HCT116 (cell line): ENCODE measurements around the gene EPHA2. TPM values are rescaled to one million over a fixed set of nuclear protein-coding genes. Genes with fewer than 3 reads are reported as not detected.

ENCODE experiments used
- ATAC-seq: fragments of 200-7000 bp; cut with Tn5 transposase; 2 replicates; pipeline ENCODE4 v1.9.1; 2020; ENCODE audit warnings: mild to moderate bottlenecking, moderate library complexity
- BruUV-seq: library from RNA; stranded (reverse); fragments of 400-500 nt; replicated peaks from 2 replicates; lab custom pipeline; 2021; lab: Mats Ljungman, UMichigan
- CTCF ChIA-PET: fragments of 300-600 bp; sonication (Branson Sonifier 250); formaldehyde crosslinking; loops from one replicate; lab custom pipeline; 2021; ENCODE audit warnings: antibody characterized with exemption; lab: Charles Lee
- POLR2A ChIA-PET: fragments of 300-600, 350-600 bp; sonication (Branson Sonifier 250); formaldehyde crosslinking; loops from one replicate; lab custom pipeline; 2021; ENCODE audit warnings: antibody characterized with exemption; lab: Charles Lee
- RAD21 ChIA-PET, 2 experiments: fragments of 300-600 bp; sonication (Branson Sonifier 250); formaldehyde crosslinking; loops; one replicate each; lab custom pipeline; 2023; ENCODE audit warnings: low total read pairs in 2 of 2; ENCODE audit not compliant: uncharacterized antibody in 2 of 2, unreplicated experiment in 2 of 2, low non-redundant PET in 1 of 2; lab: Charles Lee
- DNase-seq: peaks from one replicate; pipeline ENCODE4 v3.0.0-alpha.2; 2010; ENCODE audit warnings: low read depth, low spot score
- H2AFZ ChIP-seq: fragments of 200-600 bp; shearing (Covaris generic), sonication (generic); 2 replicates; pipeline ENCODE4 v1.6.1; 2017; ENCODE audit warnings: low read depth, mixed run types, mixed read lengths, antibody characterized with exemption, low read length; ENCODE audit not compliant: poor library complexity, severe bottlenecking
- H3K27ac ChIP-seq: 2 replicates; pipeline ENCODE4 v1.5.1; 2012; ENCODE audit warnings: low read depth, low read length
- H3K27me3 ChIP-seq: fragments of 200-600 bp; sonication (generic); 2 replicates; pipeline ENCODE4 v1.6.1; 2016; ENCODE audit warnings: mixed run types, low read length, mixed read lengths; ENCODE audit not compliant: insufficient read depth
- H3K36me3 ChIP-seq, 2 experiments: fragments of 200-500 bp in 1 of 2; fragments of 200-600 bp in 1 of 2; sonication (Bioruptor generic) in 1 of 2; sonication (generic) in 1 of 2; 2 replicates each; pipeline versions ENCODE4 v1.5.1 to v1.6.1; 2014 to 2016; ENCODE audit warnings: low read length in 2 of 2, inconsistent platforms in 1 of 2, mixed read lengths in 1 of 2, mixed run types in 1 of 2; ENCODE audit not compliant: insufficient read depth in 2 of 2, control insufficient read depth in 1 of 2
- H3K4me1 ChIP-seq, 2 experiments: fragments of 200-600 bp in 1 of 2; sonication (generic) in 1 of 2; 2 replicates each; pipeline versions ENCODE4 v1.5.1 to v1.6.1; 2012 to 2017; ENCODE audit warnings: low read length in 2 of 2, inconsistent platforms in 1 of 2, mild to moderate bottlenecking in 1 of 2, mixed read lengths in 1 of 2, mixed run types in 1 of 2, moderate library complexity in 1 of 2; ENCODE audit not compliant: insufficient read depth in 2 of 2, control insufficient read depth in 1 of 2
- H3K4me2 ChIP-seq: fragments of 200-600 bp; sonication (generic); 2 replicates; pipeline ENCODE4 v1.6.1; 2017; ENCODE audit warnings: mixed run types, low read length, mixed read lengths
- H3K4me3 ChIP-seq, 2 experiments: fragments of 200-600 bp in 1 of 2; sonication (generic) in 1 of 2; replicated peaks in 1 of 2; 2 replicates each; pipeline ENCODE4 v1.5.1; 2011 to 2016; ENCODE audit warnings: low read length in 2 of 2, control low read depth in 1 of 2, low read depth in 1 of 2, mild to moderate bottlenecking in 1 of 2, mixed read lengths in 1 of 2, mixed run types in 1 of 2
- H3K79me2 ChIP-seq: fragments of 200-600 bp; sonication (generic); 2 replicates; pipeline ENCODE4 v1.6.1; 2017; ENCODE audit warnings: mild to moderate bottlenecking, mixed run types, low read length, moderate library complexity, mixed read lengths; ENCODE audit not compliant: insufficient read depth
- H3K9ac ChIP-seq: fragments of 200-600 bp; sonication (generic); 2 replicates; pipeline ENCODE4 v1.6.1; 2016; ENCODE audit warnings: low read length, mixed read lengths
- H3K9me2 ChIP-seq: fragments of 200-600 bp; sonication (generic), shearing (Covaris generic); 2 replicates; pipeline ENCODE4 v1.6.1; 2017; ENCODE audit warnings: mixed run types, mild to moderate bottlenecking, moderate library complexity; ENCODE audit not compliant: insufficient read depth
- H3K9me3 ChIP-seq, 2 experiments: fragments of 200-500 bp in 1 of 2; fragments of 200-600 bp in 1 of 2; sonication (Bioruptor generic) in 1 of 2; sonication (generic) in 1 of 2; 2 replicates each; pipeline ENCODE4 v1.6.1; 2014 to 2017; ENCODE audit warnings: low read length in 2 of 2, mixed read lengths in 2 of 2, inconsistent platforms in 1 of 2, low read depth in 1 of 2, mild to moderate bottlenecking in 1 of 2, mixed run types in 1 of 2, moderate library complexity in 1 of 2; ENCODE audit not compliant: control insufficient read depth in 1 of 2, insufficient read depth in 1 of 2
- H4K20me1 ChIP-seq: fragments of 200-600 bp; sonication (generic), shearing (Covaris generic); 2 replicates; pipeline ENCODE4 v1.6.1; 2017; ENCODE audit warnings: mixed run types, mild to moderate bottlenecking, moderate library complexity; ENCODE audit not compliant: insufficient read depth
- EGR1 ChIP-seq: IDR thresholded peaks from 2 replicates; pipeline ENCODE4 v1.6.1; 2012; ENCODE audit warnings: low read depth
- EZH2phosphoT487 ChIP-seq: fragments of 200-600 bp; IDR thresholded peaks from 2 replicates; pipeline ENCODE4 v1.6.1; 2018; ENCODE audit warnings: antibody characterized with exemption, borderline replicate concordance
- JUND ChIP-seq: IDR thresholded peaks from 2 replicates; pipeline ENCODE4 v1.6.1; 2012
- POLR2AphosphoS5 ChIP-seq: IDR thresholded peaks from 2 replicates; pipeline ENCODE4 v1.6.1; 2011; ENCODE audit warnings: mild to moderate bottlenecking, low read depth, low read length, moderate library complexity
- RAD21 ChIP-seq: IDR thresholded peaks from 2 replicates; pipeline ENCODE4 v1.6.1; 2012; ENCODE audit warnings: low read depth, mild to moderate bottlenecking
- TCF7L2 ChIP-seq: IDR thresholded peaks from 2 replicates; pipeline ENCODE4 v1.7.0; 2011; ENCODE audit warnings: borderline replicate concordance, inconsistent platforms; ENCODE audit not compliant: insufficient read depth, insufficient read length; ENCODE audit errors: extremely low read depth
- YY1 ChIP-seq: IDR thresholded peaks from 2 replicates; pipeline ENCODE4 v1.6.1; 2011; ENCODE audit warnings: low read length, low read depth, moderate library complexity, mild to moderate bottlenecking; ENCODE audit not compliant: insufficient replicate concordance; ENCODE audit errors: extremely low read depth
- ZNF274 ChIP-seq: fragments of 200-500 bp; sonication (Bioruptor generic); IDR thresholded peaks from 2 replicates; pipeline ENCODE4 v1.6.1; 2014; ENCODE audit warnings: mild to moderate bottlenecking, low read depth, low read length, inconsistent platforms
- intact Hi-C: fragments of 100-400 bp; cut with micrococcal nuclease; formaldehyde crosslinking; loops from 2 replicates; pipeline ENCODE4 v1.10.0; 2022
- total RNA-seq: library from RNA; stranded (reverse); gene quantifications from one replicate; pipeline ENCODE4 v1.2.1, GENCODE V29; 2021; ENCODE audit not compliant: unreplicated experiment
- TF ChIP-seq, protein P1 (sequence below): IDR thresholded peaks from 2 replicates; pipeline ENCODE4 v1.6.1; 2012
- TF ChIP-seq, protein P2 (sequence below): IDR thresholded peaks from 2 replicates; pipeline ENCODE4 v1.6.1; 2011; ENCODE audit warnings: mild to moderate bottlenecking, low read length, moderate library complexity; ENCODE audit not compliant: insufficient replicate concordance; ENCODE audit errors: extremely low read depth

Gene EPHA2
- total RNA-seq, 1 experiment from 2014 or later = 164 TPM

DNA sequence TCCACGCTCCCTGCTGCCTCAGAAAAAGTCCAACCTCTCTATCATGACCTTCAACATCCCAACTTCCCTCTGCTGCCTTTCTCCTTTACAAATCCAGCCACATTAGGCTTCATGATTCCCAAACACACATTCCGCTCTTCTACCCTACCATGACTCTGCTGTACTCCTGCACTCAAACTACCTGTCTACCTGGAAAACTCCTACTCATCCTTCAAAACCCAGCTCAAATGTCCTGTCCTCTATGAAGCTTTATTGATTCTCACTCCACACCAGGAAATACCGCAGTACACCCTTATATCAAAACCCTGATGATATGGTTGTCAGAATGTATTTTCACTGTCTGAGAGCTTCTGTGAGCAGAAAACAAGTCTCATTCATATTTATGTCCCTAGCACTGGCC lies 47.7 kb upstream of the EPHA2 start:
- RAD21 ChIA-PET = no interaction called here
- H3K4me2 ChIP-seq = no peak overlapping the region
- no peaks in the 10 kb centered on the region for H3K9me3 ChIP-seq
- intact Hi-C loops = no loop called here
- no TSS peak for BruUV-seq
- H3K4me1 ChIP-seq = peaks cover 14 to 28% of the 10 kb centered on the region in 2 experiments
- H3K9me2 ChIP-seq = no peaks in the 10 kb centered on the region
- ATAC-seq = no peak
- no peak overlapping the region for H3K27ac ChIP-seq
- DNase-seq = no peak
- H3K36me3 ChIP-seq = peaks cover 21 to 27% of the 10 kb centered on the region in 2 experiments; a peak in 3 of 4 replicates
- POLR2A ChIA-PET = no interaction called here
- no peaks in the 10 kb centered on the region for H3K27me3 ChIP-seq
- peaks cover 9% of the 10 kb centered on the region; the same call in 1 of the 2 replicates for H3K79me2 ChIP-seq
- no peak for TF ChIP-seq POLR2AphosphoS5
- TF ChIP-seq EZH2phosphoT487 = no peak
- TF ChIP-seq ZNF274 = no peak
- no peak for TF ChIP-seq RAD21
- no peaks in the 10 kb centered on the region for H4K20me1 ChIP-seq
- H3K4me3 ChIP-seq = no peak overlapping the region
- H3K9ac ChIP-seq = no peak overlapping the region
- CTCF ChIA-PET = interaction anchor here (1.2 kb wide), 1 partner anchor 125 kb away, joined by 3 read pairs; no protein-coding TSS in a partner anchor
- H2AFZ ChIP-seq = no peak overlapping the region

DNA sequence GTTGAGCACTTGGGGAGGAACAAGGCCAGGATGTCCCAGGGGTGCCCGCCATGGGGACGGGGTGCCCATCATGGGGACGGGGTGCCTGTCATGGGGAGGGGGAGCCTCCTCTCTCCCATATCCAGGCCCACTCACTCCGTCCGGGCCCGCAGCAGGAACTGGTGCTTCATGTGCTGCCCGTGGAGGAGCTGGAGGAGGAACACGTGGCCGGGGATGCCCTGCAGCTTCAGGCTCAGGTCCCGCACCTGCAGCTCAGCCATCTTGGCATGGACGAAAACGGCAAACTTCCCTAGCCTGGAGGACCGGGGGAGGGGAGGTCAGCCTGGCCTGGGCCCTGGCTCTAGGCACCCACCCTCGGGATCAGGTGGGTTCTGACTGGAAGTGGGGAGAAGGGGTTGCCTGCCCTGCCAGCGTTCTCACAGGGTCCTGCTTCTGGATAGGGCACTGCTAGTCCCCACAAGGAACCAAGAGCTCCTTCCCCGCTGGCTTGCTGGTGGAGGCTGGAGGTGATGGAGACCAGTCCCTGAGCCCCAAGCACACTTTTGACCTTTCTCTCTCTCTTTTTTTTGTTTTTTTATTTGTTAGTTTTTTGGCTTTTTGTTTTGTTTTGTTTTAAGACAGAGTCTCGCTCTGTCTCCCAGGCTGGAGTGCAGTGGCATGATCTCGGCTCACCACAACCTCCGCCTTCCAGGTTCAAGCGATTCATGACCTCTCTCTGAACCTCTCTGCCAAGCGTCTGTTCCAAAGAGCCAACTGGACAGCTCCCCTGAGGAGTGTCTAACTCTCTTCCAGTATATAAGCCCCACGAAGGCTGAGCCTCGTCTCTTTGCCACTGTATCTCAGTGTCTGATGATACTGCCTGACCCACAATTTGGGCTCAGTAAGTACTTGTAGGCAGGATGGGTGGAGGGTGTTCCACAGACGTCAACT lies 46.7 kb upstream of the EPHA2 start:
- Histone ChIP-seq H3K4me3 (no peak overlapping the region), H3K27ac (no peak overlapping the region), H3K9me2 (no peaks in the 10 kb centered on the region), H4K20me1 (no peaks in the 10 kb centered on the region), H3K27me3 (no peaks in the 10 kb centered on the region), H2AFZ (no peak overlapping the region)
- ATAC-seq = no peak
- POLR2A ChIA-PET = no interaction called here
- TF ChIP-seq JUND (no peak), RAD21 (no peak), EGR1 (no peak), EZH2phosphoT487 (no peak), TCF7L2 (no peak), YY1 (no peak)
- TF ChIP-seq, protein P1, sequence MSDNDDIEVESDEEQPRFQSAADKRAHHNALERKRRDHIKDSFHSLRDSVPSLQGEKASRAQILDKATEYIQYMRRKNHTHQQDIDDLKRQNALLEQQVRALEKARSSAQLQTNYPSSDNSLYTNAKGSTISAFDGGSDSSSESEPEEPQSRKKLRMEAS = no peak
- TF ChIP-seq, protein P2, sequence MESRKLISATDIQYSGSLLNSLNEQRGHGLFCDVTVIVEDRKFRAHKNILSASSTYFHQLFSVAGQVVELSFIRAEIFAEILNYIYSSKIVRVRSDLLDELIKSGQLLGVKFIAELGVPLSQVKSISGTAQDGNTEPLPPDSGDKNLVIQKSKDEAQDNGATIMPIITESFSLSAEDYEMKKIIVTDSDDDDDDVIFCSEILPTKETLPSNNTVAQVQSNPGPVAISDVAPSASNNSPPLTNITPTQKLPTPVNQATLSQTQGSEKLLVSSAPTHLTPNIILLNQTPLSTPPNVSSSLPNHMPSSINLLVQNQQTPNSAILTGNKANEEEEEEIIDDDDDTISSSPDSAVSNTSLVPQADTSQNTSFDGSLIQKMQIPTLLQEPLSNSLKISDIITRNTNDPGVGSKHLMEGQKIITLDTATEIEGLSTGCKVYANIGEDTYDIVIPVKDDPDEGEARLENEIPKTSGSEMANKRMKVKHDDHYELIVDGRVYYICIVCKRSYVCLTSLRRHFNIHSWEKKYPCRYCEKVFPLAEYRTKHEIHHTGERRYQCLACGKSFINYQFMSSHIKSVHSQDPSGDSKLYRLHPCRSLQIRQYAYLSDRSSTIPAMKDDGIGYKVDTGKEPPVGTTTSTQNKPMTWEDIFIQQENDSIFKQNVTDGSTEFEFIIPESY = no peak
- TF ChIP-seq, all 23 proteins: peak for 0
- no peak for DNase-seq
- H3K36me3 ChIP-seq = peaks cover 26 to 27% of the 10 kb centered on the region in 2 experiments; a peak in 3 of 4 replicates
- H3K79me2 ChIP-seq = peaks cover 9% of the 10 kb centered on the region; the same call in 1 of the 2 replicates
- CTCF ChIA-PET = no interaction called here
- intact Hi-C loops = no loop called here
- H3K4me1 ChIP-seq = peaks cover 7 to 18% of the 10 kb centered on the region in 2 experiments
- RAD21 ChIA-PET = no interaction called here
- H3K9me3 ChIP-seq = no peaks in the 10 kb centered on the region
- no peak overlapping the region for H3K4me2 ChIP-seq
- no TSS peak for BruUV-seq
- no peak overlapping the region for H3K9ac ChIP-seq
